ENCODE results near the gene CRYM.

DNA sequence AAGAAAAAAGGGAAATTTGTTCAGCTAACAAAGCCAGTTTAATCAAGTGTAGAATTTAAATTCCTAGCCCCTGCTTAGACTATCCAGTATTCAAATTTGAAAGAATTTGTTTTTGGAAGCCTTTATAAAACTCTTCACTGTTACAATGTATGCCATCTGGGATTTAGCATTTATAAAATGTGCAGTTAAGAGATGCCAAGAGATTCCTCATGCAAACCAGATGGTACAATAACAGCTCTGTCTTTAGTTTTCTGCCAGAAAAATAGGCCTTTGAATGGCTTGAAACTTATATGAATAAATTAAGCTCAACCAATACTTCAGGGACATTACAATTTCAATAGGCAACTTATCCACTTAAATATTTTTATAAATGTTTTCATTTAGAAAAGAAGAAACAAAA, 51.3 kb downstream of the CRYM start:
- TF ChIP-seq POLR2AphosphoS5 (IDR thresholded peaks at IDR 0.05; ENCODE audit: low read depth, low read length) (no peak), TAF1 (IDR thresholded peaks at IDR 0.05; ENCODE audit: borderline replicate concordance, insufficient read depth, low read length) (no peak)
- TF ChIP-seq, protein P1, sequence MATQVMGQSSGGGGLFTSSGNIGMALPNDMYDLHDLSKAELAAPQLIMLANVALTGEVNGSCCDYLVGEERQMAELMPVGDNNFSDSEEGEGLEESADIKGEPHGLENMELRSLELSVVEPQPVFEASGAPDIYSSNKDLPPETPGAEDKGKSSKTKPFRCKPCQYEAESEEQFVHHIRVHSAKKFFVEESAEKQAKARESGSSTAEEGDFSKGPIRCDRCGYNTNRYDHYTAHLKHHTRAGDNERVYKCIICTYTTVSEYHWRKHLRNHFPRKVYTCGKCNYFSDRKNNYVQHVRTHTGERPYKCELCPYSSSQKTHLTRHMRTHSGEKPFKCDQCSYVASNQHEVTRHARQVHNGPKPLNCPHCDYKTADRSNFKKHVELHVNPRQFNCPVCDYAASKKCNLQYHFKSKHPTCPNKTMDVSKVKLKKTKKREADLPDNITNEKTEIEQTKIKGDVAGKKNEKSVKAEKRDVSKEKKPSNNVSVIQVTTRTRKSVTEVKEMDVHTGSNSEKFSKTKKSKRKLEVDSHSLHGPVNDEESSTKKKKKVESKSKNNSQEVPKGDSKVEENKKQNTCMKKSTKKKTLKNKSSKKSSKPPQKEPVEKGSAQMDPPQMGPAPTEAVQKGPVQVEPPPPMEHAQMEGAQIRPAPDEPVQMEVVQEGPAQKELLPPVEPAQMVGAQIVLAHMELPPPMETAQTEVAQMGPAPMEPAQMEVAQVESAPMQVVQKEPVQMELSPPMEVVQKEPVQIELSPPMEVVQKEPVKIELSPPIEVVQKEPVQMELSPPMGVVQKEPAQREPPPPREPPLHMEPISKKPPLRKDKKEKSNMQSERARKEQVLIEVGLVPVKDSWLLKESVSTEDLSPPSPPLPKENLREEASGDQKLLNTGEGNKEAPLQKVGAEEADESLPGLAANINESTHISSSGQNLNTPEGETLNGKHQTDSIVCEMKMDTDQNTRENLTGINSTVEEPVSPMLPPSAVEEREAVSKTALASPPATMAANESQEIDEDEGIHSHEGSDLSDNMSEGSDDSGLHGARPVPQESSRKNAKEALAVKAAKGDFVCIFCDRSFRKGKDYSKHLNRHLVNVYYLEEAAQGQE (IDR thresholded peaks at IDR 0.05; ENCODE audit: insufficient read depth in 1 of 2, low read depth in 2 of 2, low read length in 2 of 2), result no peak

Measured in PFSK-1 (cell line).